ENCODE data around the gene TCL1A. TPM values are rescaled to one million over a fixed set of nuclear protein-coding genes. Genes with fewer than 3 reads are reported as not detected.

TCL1A gene
- total RNA-seq, 1 experiment from 2014 or later: 1.1 TPM

DNA sequence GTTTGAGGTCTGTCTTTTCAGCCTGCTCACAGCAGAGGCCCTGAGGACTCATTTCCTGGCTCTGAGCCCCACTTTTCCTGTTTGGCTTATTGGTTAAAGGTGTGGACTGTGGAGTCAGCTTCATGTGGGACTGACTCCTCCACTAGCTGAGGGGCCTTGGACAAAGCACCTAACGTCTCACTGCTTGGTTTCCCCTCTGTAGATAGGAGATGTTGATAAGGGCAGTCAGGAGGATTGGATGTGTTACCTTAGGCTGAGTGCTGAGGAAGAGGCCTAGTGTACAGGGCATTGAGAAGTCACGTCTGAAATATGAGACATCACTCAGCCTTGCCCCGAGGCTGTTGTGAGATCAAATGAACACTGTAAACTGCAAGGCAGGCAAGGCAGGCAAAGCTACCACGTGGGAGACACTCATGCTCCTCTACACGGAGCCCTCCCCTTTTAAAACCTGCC, 27.1 kb upstream of the TCL1A start (continued):
- TF ChIP-seq, protein P1, sequence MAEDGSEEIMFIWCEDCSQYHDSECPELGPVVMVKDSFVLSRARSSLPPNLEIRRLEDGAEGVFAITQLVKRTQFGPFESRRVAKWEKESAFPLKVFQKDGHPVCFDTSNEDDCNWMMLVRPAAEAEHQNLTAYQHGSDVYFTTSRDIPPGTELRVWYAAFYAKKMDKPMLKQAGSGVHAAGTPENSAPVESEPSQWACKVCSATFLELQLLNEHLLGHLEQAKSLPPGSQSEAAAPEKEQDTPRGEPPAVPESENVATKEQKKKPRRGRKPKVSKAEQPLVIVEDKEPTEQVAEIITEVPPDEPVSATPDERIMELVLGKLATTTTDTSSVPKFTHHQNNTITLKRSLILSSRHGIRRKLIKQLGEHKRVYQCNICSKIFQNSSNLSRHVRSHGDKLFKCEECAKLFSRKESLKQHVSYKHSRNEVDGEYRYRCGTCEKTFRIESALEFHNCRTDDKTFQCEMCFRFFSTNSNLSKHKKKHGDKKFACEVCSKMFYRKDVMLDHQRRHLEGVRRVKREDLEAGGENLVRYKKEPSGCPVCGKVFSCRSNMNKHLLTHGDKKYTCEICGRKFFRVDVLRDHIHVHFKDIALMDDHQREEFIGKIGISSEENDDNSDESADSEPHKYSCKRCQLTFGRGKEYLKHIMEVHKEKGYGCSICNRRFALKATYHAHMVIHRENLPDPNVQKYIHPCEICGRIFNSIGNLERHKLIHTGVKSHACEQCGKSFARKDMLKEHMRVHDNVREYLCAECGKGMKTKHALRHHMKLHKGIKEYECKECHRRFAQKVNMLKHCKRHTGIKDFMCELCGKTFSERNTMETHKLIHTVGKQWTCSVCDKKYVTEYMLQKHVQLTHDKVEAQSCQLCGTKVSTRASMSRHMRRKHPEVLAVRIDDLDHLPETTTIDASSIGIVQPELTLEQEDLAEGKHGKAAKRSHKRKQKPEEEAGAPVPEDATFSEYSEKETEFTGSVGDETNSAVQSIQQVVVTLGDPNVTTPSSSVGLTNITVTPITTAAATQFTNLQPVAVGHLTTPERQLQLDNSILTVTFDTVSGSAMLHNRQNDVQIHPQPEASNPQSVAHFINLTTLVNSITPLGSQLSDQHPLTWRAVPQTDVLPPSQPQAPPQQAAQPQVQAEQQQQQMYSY (CRISPR knock-in tag; IDR thresholded peaks at IDR 0.05): no peak

DNA sequence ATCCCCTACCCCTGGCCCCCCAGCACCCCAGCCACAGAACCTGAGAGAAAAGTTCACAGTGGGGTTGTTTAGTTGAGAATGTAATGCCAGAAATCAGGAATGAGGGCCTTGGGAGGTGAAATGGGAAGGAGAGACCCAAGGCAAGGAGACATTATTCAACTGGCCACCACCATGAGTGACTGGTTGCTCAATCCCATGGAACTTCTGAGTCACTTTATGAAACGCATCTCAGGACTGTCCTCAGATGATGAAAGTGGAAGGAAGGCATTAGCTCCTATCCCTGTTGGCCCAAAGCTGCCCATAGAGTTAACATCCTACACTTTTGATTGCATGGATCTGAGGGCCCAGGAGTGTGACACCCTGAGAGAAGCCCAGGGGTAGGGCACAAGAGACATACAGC, 25.4 kb upstream of the TCL1A start:
- H3K4me3 Mint-ChIP-seq: no peak overlapping the region
- ChIA-PET CTCF (no interaction called here), POLR2A (no interaction called here)
- DNase-seq (ENCODE audit: low spot score): no peak
- TF ChIP-seq ELF4 (CRISPR knock-in tag; IDR thresholded peaks at IDR 0.05; ENCODE audit: low read depth): no peak
- no peak for TF ChIP-seq SMAD4 (CRISPR knock-in tag; IDR thresholded peaks at IDR 0.05)
- H3K27ac Mint-ChIP-seq: no peak overlapping the region
- ATAC-seq: no peak
- H3K4me1 Mint-ChIP-seq: no peaks in the 10 kb centered on the region
- peaks cover 11% of the 10 kb centered on the region for H3K9me3 Mint-ChIP-seq
- H3K27me3 Mint-ChIP-seq (ENCODE audit: low read depth): peaks cover 14% of the 10 kb centered on the region
- H3K36me3 Mint-ChIP-seq: no peaks in the 10 kb centered on the region

DNA sequence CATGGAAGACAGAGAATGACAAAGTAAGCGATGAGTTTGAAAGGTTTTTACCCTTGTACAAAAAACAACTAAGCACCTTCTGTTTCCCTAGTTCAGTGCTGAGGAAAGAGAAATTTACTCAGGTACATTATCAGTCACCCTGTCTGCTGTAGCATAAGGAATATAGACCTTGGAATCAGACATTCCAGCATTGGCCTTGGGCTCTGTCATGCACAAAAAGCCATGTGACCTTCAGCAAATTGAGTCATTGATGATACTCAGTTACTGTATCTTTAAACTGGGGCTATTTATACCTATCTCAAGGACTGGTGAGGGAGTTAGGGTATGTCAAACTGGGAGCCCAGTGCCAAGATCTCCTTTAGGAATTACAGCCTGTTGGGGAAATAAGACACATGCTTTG, 19.3 kb upstream of the TCL1A start:
- no peak for ATAC-seq
- Mint-ChIP-seq H3K9me3 (peaks cover 18% of the 10 kb centered on the region), H3K27me3 (ENCODE audit: low read depth) (peaks cover 10% of the 10 kb centered on the region; the same call in 1 of the 2 replicates), H3K4me1 (peaks cover 15% of the 10 kb centered on the region), H3K4me3 (no peak overlapping the region), H3K27ac (no peak overlapping the region), H3K36me3 (peaks cover 8% of the 10 kb centered on the region)
- POLR2A ChIA-PET: no interaction called here
- CTCF ChIA-PET: no interaction called here
- no peak for DNase-seq (ENCODE audit: low spot score)
- TF ChIP-seq ETV6 (CRISPR knock-in tag; IDR thresholded peaks at IDR 0.05): no peak
- no peak for TF ChIP-seq RORB (CRISPR knock-in tag; IDR thresholded peaks at IDR 0.05)
- TF ChIP-seq, protein P2, sequence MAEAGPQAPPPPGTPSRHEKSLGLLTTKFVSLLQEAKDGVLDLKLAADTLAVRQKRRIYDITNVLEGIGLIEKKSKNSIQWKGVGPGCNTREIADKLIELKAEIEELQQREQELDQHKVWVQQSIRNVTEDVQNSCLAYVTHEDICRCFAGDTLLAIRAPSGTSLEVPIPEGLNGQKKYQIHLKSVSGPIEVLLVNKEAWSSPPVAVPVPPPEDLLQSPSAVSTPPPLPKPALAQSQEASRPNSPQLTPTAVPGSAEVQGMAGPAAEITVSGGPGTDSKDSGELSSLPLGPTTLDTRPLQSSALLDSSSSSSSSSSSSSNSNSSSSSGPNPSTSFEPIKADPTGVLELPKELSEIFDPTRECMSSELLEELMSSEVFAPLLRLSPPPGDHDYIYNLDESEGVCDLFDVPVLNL (CRISPR knock-in tag; IDR thresholded peaks at IDR 0.05; ENCODE audit: borderline replicate concordance, low read depth): no peak
- TF ChIP-seq GABPB1 (CRISPR knock-in tag; IDR thresholded peaks at IDR 0.05): no peak
- TF ChIP-seq, protein P3, sequence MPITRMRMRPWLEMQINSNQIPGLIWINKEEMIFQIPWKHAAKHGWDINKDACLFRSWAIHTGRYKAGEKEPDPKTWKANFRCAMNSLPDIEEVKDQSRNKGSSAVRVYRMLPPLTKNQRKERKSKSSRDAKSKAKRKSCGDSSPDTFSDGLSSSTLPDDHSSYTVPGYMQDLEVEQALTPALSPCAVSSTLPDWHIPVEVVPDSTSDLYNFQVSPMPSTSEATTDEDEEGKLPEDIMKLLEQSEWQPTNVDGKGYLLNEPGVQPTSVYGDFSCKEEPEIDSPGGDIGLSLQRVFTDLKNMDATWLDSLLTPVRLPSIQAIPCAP (CRISPR knock-in tag; IDR thresholded peaks at IDR 0.05): no peak
- no peak for TF ChIP-seq ZNF232 (CRISPR knock-in tag; IDR thresholded peaks at IDR 0.05)
- TF ChIP-seq NR3C1 (CRISPR knock-in tag; conservative IDR thresholded peaks at IDR 0.05; ENCODE audit: low read depth): no peak
- TF ChIP-seq, protein P4, sequence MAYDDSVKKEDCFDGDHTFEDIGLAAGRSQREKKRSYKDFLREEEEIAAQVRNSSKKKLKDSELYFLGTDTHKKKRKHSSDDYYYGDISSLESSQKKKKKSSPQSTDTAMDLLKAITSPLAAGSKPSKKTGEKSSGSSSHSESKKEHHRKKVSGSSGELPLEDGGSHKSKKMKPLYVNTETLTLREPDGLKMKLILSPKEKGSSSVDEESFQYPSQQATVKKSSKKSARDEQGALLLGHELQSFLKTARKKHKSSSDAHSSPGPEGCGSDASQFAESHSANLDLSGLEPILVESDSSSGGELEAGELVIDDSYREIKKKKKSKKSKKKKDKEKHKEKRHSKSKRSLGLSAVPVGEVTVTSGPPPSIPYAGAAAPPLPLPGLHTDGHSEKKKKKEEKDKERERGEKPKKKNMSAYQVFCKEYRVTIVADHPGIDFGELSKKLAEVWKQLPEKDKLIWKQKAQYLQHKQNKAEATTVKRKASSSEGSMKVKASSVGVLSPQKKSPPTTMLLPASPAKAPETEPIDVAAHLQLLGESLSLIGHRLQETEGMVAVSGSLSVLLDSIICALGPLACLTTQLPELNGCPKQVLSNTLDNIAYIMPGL (CRISPR knock-in tag; IDR thresholded peaks at IDR 0.05): no peak
- TF ChIP-seq, protein P5, sequence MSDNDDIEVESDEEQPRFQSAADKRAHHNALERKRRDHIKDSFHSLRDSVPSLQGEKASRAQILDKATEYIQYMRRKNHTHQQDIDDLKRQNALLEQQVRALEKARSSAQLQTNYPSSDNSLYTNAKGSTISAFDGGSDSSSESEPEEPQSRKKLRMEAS (CRISPR knock-in tag; IDR thresholded peaks at IDR 0.05): no peak
- TF ChIP-seq FOXJ3 (CRISPR knock-in tag; IDR thresholded peaks at IDR 0.05; ENCODE audit: borderline replicate concordance): no peak
- TF ChIP-seq, protein P6, sequence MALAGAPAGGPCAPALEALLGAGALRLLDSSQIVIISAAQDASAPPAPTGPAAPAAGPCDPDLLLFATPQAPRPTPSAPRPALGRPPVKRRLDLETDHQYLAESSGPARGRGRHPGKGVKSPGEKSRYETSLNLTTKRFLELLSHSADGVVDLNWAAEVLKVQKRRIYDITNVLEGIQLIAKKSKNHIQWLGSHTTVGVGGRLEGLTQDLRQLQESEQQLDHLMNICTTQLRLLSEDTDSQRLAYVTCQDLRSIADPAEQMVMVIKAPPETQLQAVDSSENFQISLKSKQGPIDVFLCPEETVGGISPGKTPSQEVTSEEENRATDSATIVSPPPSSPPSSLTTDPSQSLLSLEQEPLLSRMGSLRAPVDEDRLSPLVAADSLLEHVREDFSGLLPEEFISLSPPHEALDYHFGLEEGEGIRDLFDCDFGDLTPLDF (CRISPR knock-in tag; IDR thresholded peaks at IDR 0.05): no peak
- TF ChIP-seq, protein P7, sequence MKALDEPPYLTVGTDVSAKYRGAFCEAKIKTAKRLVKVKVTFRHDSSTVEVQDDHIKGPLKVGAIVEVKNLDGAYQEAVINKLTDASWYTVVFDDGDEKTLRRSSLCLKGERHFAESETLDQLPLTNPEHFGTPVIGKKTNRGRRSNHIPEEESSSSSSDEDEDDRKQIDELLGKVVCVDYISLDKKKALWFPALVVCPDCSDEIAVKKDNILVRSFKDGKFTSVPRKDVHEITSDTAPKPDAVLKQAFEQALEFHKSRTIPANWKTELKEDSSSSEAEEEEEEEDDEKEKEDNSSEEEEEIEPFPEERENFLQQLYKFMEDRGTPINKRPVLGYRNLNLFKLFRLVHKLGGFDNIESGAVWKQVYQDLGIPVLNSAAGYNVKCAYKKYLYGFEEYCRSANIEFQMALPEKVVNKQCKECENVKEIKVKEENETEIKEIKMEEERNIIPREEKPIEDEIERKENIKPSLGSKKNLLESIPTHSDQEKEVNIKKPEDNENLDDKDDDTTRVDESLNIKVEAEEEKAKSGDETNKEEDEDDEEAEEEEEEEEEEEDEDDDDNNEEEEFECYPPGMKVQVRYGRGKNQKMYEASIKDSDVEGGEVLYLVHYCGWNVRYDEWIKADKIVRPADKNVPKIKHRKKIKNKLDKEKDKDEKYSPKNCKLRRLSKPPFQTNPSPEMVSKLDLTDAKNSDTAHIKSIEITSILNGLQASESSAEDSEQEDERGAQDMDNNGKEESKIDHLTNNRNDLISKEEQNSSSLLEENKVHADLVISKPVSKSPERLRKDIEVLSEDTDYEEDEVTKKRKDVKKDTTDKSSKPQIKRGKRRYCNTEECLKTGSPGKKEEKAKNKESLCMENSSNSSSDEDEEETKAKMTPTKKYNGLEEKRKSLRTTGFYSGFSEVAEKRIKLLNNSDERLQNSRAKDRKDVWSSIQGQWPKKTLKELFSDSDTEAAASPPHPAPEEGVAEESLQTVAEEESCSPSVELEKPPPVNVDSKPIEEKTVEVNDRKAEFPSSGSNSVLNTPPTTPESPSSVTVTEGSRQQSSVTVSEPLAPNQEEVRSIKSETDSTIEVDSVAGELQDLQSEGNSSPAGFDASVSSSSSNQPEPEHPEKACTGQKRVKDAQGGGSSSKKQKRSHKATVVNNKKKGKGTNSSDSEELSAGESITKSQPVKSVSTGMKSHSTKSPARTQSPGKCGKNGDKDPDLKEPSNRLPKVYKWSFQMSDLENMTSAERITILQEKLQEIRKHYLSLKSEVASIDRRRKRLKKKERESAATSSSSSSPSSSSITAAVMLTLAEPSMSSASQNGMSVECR (CRISPR knock-in tag; IDR thresholded peaks at IDR 0.05; ENCODE audit: borderline replicate concordance): no peak
- no peak for TF ChIP-seq SMAD4 (CRISPR knock-in tag; IDR thresholded peaks at IDR 0.05)
- TF ChIP-seq, protein P8, sequence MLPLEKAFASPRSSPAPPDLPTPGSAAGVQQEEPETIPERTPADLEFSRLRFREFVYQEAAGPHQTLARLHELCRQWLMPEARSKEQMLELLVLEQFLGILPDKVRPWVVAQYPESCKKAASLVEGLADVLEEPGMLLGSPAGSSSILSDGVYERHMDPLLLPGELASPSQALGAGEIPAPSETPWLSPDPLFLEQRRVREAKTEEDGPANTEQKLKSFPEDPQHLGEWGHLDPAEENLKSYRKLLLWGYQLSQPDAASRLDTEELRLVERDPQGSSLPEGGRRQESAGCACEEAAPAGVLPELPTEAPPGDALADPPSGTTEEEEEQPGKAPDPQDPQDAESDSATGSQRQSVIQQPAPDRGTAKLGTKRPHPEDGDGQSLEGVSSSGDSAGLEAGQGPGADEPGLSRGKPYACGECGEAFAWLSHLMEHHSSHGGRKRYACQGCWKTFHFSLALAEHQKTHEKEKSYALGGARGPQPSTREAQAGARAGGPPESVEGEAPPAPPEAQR (CRISPR knock-in tag; IDR thresholded peaks at IDR 0.05): no peak
- no peak for TF ChIP-seq FOXK1 (CRISPR knock-in tag; IDR thresholded peaks at IDR 0.05)
- no peak for TF ChIP-seq ELF4 (CRISPR knock-in tag; IDR thresholded peaks at IDR 0.05; ENCODE audit: low read depth)

All from WTC11 (cell line).